H1 (cell line): Measurements from ENCODE around the gene EVX2. TPM values are rescaled to one million over a fixed set of nuclear protein-coding genes. Genes with fewer than 3 reads are reported as not detected.

Experiments used
- CTCF ChIA-PET: fragments of 300-600 bp; sonication (Branson Sonifier 250); formaldehyde crosslinking; loops from one replicate; lab custom pipeline; 2021; ENCODE audit not compliant: partially characterized antibody; lab: Charles Lee
- POLR2A ChIA-PET: fragments of 300-600 bp; sonication (Branson Sonifier 250); formaldehyde crosslinking; loops from one replicate; lab custom pipeline; 2021; ENCODE audit warnings: inconsistent platforms; ENCODE audit not compliant: partially characterized antibody; lab: Charles Lee
- DNase-seq, 2 experiments: peaks; one replicate each; pipeline versions ENCODE4 v3.0.0 to v3.0.0-alpha.2; 2010 to 2022; ENCODE audit warnings: low spot score in 2 of 2, low read depth in 1 of 2, mixed read lengths in 1 of 2
- FAIRE-seq: peaks from 2 replicates; lab custom pipeline; 2011; peaks lifted over from hg19 to GRCh38; lab: Jason Lieb, UNC
- H2AFZ ChIP-seq: 2 replicates; pipeline ENCODE4 v1.8.1; 2012; ENCODE audit warnings: low read length, inconsistent platforms
- H2AK5ac ChIP-seq: 2 replicates; pipeline ENCODE4 v1.6.1; 2013; ENCODE audit warnings: low read depth, low read length
- H2BK120ac ChIP-seq: replicated peaks from 2 replicates; pipeline ENCODE3; 2013; ENCODE audit warnings: low read depth, low read length, inconsistent platforms
- H2BK12ac ChIP-seq: 2 replicates; pipeline ENCODE4 v1.6.1; 2013; ENCODE audit warnings: low read depth, low read length
- H2BK15ac ChIP-seq: 2 replicates; pipeline ENCODE4 v1.6.1; 2013; ENCODE audit warnings: low read length
- H2BK20ac ChIP-seq: 2 replicates; pipeline ENCODE4 v1.6.1; 2013; ENCODE audit warnings: low read length
- H2BK5ac ChIP-seq: 2 replicates; pipeline ENCODE4 v1.6.1; 2013; ENCODE audit warnings: low read depth, low read length
- H3K14ac ChIP-seq: 2 replicates; pipeline ENCODE4 v1.6.1; 2013; ENCODE audit warnings: inconsistent platforms; ENCODE audit not compliant: insufficient read length
- H3K18ac ChIP-seq: 2 replicates; pipeline ENCODE4 v1.6.1; 2013; ENCODE audit warnings: low read length; ENCODE audit errors: extremely low read depth
- H3K23ac ChIP-seq: 2 replicates; pipeline ENCODE4 v1.6.1; 2013; ENCODE audit warnings: inconsistent platforms; ENCODE audit not compliant: insufficient read length
- H3K23me2 ChIP-seq: 2 replicates; pipeline ENCODE4 v1.6.1; 2013; ENCODE audit warnings: low read depth, low read length
- H3K27ac ChIP-seq: 2 replicates; pipeline ENCODE4 v1.6.1; 2011; ENCODE audit warnings: low read depth, low read length, inconsistent platforms
- H3K27me3 ChIP-seq, 4 experiments: replicated peaks in 1 of 4; 1 replicate in 1 of 4; 2 replicates in 3 of 4; pipeline versions ENCODE4 v1.6.1 to v1.8.1; 2011 to 2013; ENCODE audit warnings: low read length in 3 of 4, mild to moderate bottlenecking in 3 of 4, inconsistent platforms in 2 of 4, mixed read lengths in 2 of 4, moderate library complexity in 1 of 4; ENCODE audit not compliant: control insufficient read depth in 3 of 4, insufficient read depth in 3 of 4; ENCODE audit errors: extremely low read depth in 1 of 4
- H3K36me3 ChIP-seq, 4 experiments: 2 replicates each; pipeline versions ENCODE4 v1.6.1 to v1.8.1; 2011 to 2013; ENCODE audit warnings: mild to moderate bottlenecking in 4 of 4, low read length in 3 of 4, moderate library complexity in 2 of 4, control low read depth in 1 of 4, inconsistent platforms in 1 of 4; ENCODE audit not compliant: insufficient read depth in 4 of 4, control insufficient read depth in 2 of 4
- H3K4ac ChIP-seq: replicated peaks from 2 replicates; pipeline ENCODE3; 2013; ENCODE audit warnings: low read length, low read depth, mixed read lengths, inconsistent platforms; ENCODE audit not compliant: insufficient read length
- H3K4me1 ChIP-seq, 4 experiments: replicated peaks in 1 of 4; 1 replicate in 1 of 4; 2 replicates in 3 of 4; pipeline versions ENCODE4 v1.6.1 to v1.8.1; 2011 to 2013; ENCODE audit warnings: low read length in 3 of 4, inconsistent platforms in 2 of 4, mixed read lengths in 1 of 4; ENCODE audit not compliant: insufficient read depth in 4 of 4, control insufficient read depth in 3 of 4
- H3K4me2 ChIP-seq, 2 experiments: 2 replicates each; pipeline versions ENCODE4 v1.6.1 to v1.8.1; 2011 to 2013; ENCODE audit warnings: low read depth in 2 of 2, low read length in 2 of 2, control low read depth in 1 of 2, inconsistent platforms in 1 of 2, mild to moderate bottlenecking in 1 of 2; ENCODE audit not compliant: insufficient read depth in 1 of 2
- H3K4me3 ChIP-seq, 4 experiments: fragments of 200-600, 300-600 bp in 1 of 4; sonication (generic), shearing (Covaris generic), sonication (Bioruptor Twin) in 1 of 4; 2 replicates each; pipeline versions ENCODE4 v1.5.1 to v1.8.1; 2011 to 2016; ENCODE audit warnings: low read length in 4 of 4, low read depth in 3 of 4, control low read depth in 2 of 4, inconsistent platforms in 2 of 4, mild to moderate bottlenecking in 2 of 4, mixed read lengths in 1 of 4, moderate library complexity in 1 of 4; ENCODE audit not compliant: insufficient read depth in 2 of 4; ENCODE audit errors: extremely low read depth in 1 of 4
- H3K56ac ChIP-seq: replicated peaks from 2 replicates; pipeline ENCODE3; 2013; ENCODE audit warnings: low read depth, mild to moderate bottlenecking, mixed read lengths, low read length, inconsistent platforms; ENCODE audit not compliant: insufficient read length
- H3K79me1 ChIP-seq: 2 replicates; pipeline ENCODE4 v1.6.1; 2013; ENCODE audit warnings: low read depth, low read length, control low read depth
- H3K79me2 ChIP-seq, 2 experiments: 2 replicates each; pipeline versions ENCODE4 v1.6.1 to v1.8.1; 2012 to 2013; ENCODE audit warnings: low read length in 2 of 2, mild to moderate bottlenecking in 2 of 2, inconsistent platforms in 1 of 2; ENCODE audit not compliant: insufficient read depth in 2 of 2, control insufficient read depth in 1 of 2
- H3K9ac ChIP-seq, 4 experiments: replicated peaks in 1 of 4; 1 replicate in 1 of 4; 2 replicates in 3 of 4; pipeline versions ENCODE4 v1.6.1 to v1.8.1; 2011 to 2013; ENCODE audit warnings: low read depth in 3 of 4, low read length in 3 of 4, control low read depth in 2 of 4, mild to moderate bottlenecking in 2 of 4, moderate library complexity in 2 of 4, inconsistent platforms in 1 of 4; ENCODE audit errors: extremely low read depth in 1 of 4
- H3K9me3 ChIP-seq, 2 experiments: 2 replicates each; pipeline versions ENCODE4 v1.6.1 to v1.8.1; 2012 to 2013; ENCODE audit warnings: mild to moderate bottlenecking in 2 of 2, moderate library complexity in 2 of 2, control low read depth in 1 of 2, inconsistent platforms in 1 of 2, low read depth in 1 of 2, low read length in 1 of 2, mixed read lengths in 1 of 2; ENCODE audit not compliant: insufficient read depth in 2 of 2
- H4K20me1 ChIP-seq, 2 experiments: replicated peaks in 1 of 2; 2 replicates each; pipeline versions ENCODE3 to v1.8.1; 2011 to 2013; ENCODE audit warnings: inconsistent platforms in 2 of 2, low read length in 2 of 2, mild to moderate bottlenecking in 1 of 2; ENCODE audit not compliant: insufficient read depth in 2 of 2, control insufficient read depth in 1 of 2
- H4K5ac ChIP-seq: 2 replicates; pipeline ENCODE4 v1.6.1; 2013; ENCODE audit warnings: low read length, low read depth, mixed read lengths, inconsistent platforms; ENCODE audit not compliant: insufficient read length
- H4K8ac ChIP-seq: 2 replicates; pipeline ENCODE4 v1.8.0; 2013; ENCODE audit warnings: mild to moderate bottlenecking, moderate library complexity, low read length, inconsistent platforms; ENCODE audit not compliant: insufficient read depth; ENCODE audit errors: extremely low read depth
- H4K91ac ChIP-seq: replicated peaks from 2 replicates; pipeline ENCODE3; 2013; ENCODE audit warnings: low read length, mixed read lengths, inconsistent platforms; ENCODE audit not compliant: insufficient read length
- BRCA1 ChIP-seq: IDR thresholded peaks from 2 replicates; pipeline ENCODE4 v1.6.1; 2012; ENCODE audit warnings: low read depth, low read length, improper control_type of control experiment
- CBX8 ChIP-seq: fragments of 300-800, 300-1000 bp; sonication (generic); IDR thresholded peaks from 2 replicates; pipeline ENCODE4 v1.7.1; 2016; ENCODE audit warnings: low read depth, low read length, borderline replicate concordance
- CTBP2 ChIP-seq: IDR thresholded peaks from 2 replicates; pipeline ENCODE4 v1.7.0; 2011; ENCODE audit warnings: borderline replicate concordance, mild to moderate bottlenecking, moderate library complexity, mixed read lengths, low read length; ENCODE audit not compliant: insufficient read depth, insufficient read length
- EZH2 ChIP-seq: fragments of 200-600 bp; sonication (generic); IDR thresholded peaks from 2 replicates; pipeline ENCODE4 v1.7.1; 2012; ENCODE audit warnings: low read depth, mild to moderate bottlenecking, moderate library complexity, low read length, inconsistent platforms; ENCODE audit not compliant: severe bottlenecking
- JUN ChIP-seq: IDR thresholded peaks from 2 replicates; pipeline ENCODE4 v1.6.1; 2011; ENCODE audit warnings: low read depth, mild to moderate bottlenecking, improper control_type of control experiment, low read length
- SIRT6 ChIP-seq: IDR thresholded peaks from one replicate; pipeline ENCODE4 v1.7.1; 2012; ENCODE audit warnings: low read length, inconsistent platforms
- SUZ12 ChIP-seq: fragments of 200-600 bp; sonication (generic); IDR thresholded peaks from 2 replicates; pipeline ENCODE4 v1.6.1; 2012; ENCODE audit warnings: mild to moderate bottlenecking, inconsistent platforms, low read length, moderate library complexity, mixed read lengths
- YY1 ChIP-seq: IDR thresholded peaks from 2 replicates; pipeline ENCODE4 v1.6.1; 2011; ENCODE audit warnings: low read depth, mild to moderate bottlenecking, low read length
- WGBS, 2 experiments: shearing (Covaris generic) in 1 of 2; methylation state at CpG; one replicate each; pipeline versions ENCODE4 v1.1.6 to v1.1.7; 2013 to 2015; ENCODE audit warnings: low lambda C conversion rate in 2 of 2, mixed read lengths in 2 of 2, inconsistent platforms in 1 of 2, low coverage in 1 of 2, missing lambda C conversion rate in 1 of 2; ENCODE audit not compliant: insufficient replicate concordance in 2 of 2, insufficient coverage in 1 of 2, insufficient read length in 1 of 2; ENCODE audit errors: extremely low coverage in 1 of 2, missing lambda C conversion rate in 1 of 2; 5-methylcytosine and 5-hydroxymethylcytosine counted together
- polyA plus RNA-seq, 7 experiments: library from polyadenylated mRNA; depleted of rRNA in 3 of 7; stranded (reverse) in 5 of 7; unstranded in 2 of 7; fragments of >200 nt in 5 of 7; fragments of 200-250 nt in 2 of 7; gene quantifications; 1 replicate in 5 of 7; 2 replicates in 1 of 7; 4 replicates in 1 of 7; pipeline versions ENCODE4 v1.2.1 to v1.2.3, GENCODE V29; 2011 to 2013; ENCODE audit warnings: missing spikeins in 2 of 7, mixed read lengths in 2 of 7
- total RNA-seq: library from RNA; stranded (reverse); fragmentation: NEBNext Ultra II Directional; extraction: Animal tissue kit (Norgen Biotek cat#: 25700); gene quantifications from 2 replicates; pipeline ENCODE4 v1.2.1, GENCODE V29; 2021

EVX2 gene
- total and polyA plus RNA-seq, 2 of the 8 experiments (the other 6 are each of a cell fraction or from before 2014, with no cell fraction given) = not detected

DNA sequence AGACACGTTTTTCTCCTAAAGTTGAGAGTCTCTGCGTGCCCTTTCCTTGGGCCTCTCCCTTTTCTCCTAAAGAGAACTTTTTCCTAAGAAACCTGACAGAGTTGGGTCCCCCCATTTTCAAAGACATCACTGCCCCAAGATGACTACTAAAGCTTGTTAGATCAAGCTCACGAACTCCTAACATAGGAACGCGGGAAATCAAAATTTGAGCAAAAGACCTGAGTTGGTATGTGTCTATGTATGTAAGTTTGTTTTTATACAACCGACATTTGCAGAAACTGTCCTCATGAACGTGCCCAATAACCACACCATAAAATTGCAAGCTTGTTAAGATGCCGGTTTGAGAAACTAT, 10.1 kb upstream of the EVX2 start:
- no peak overlapping the region for H4K5ac ChIP-seq
- H3K4me2 ChIP-seq = peak overlapping the region in 1 of 2 experiments; percentile 66; a peak in 1 of 4 replicates

More for the DNA sequence above, 10.1 kb upstream of the EVX2 start:
- Histone ChIP-seq H4K91ac (no peak overlapping the region), H4K8ac (no peak overlapping the region), H2BK5ac (no peak overlapping the region), H3K27me3 (peaks cover 79 to 98% (median 91%) of the 10 kb centered on the region in 4 experiments), H3K18ac (no peak overlapping the region), H3K23ac (no peak overlapping the region), H3K4me1 (peaks cover 0 to 25% (median 15%) of the 10 kb centered on the region in 4 experiments; a peak in 6 of 7 replicates)
- CTCF ChIA-PET = interaction anchor here (0.5 to 6.5 kb wide), 9 partner anchors 11 to 843 kb away, joined by 3 to 130 read pairs (median 5); partner anchors contain the start of genes EVX2 and HOXD9
- peak; percentile 83 for TF ChIP-seq EZH2
- no peak for TF ChIP-seq BRCA1
- TF ChIP-seq CTBP2 = no peak
- no peak for TF ChIP-seq SIRT6
- no peak for TF ChIP-seq YY1
- TF ChIP-seq JUN = no peak
- TF ChIP-seq CBX8 = 0 out of 2 replicates have a peak, but pooled peaks have one; percentile 1
- peak; percentile 86; the same call in 1 of the 2 replicates for TF ChIP-seq SUZ12
- TF ChIP-seq, all 59 proteins: peak for 3
- H3K79me1 ChIP-seq = no peaks in the 10 kb centered on the region
- H3K79me2 ChIP-seq = no peaks in the 10 kb centered on the region
- H3K14ac ChIP-seq = no peak overlapping the region
- H3K4ac ChIP-seq = no peak overlapping the region
- H3K23me2 ChIP-seq = peaks cover 6% of the 10 kb centered on the region
- no peak overlapping the region for H2BK20ac ChIP-seq
- H3K36me3 ChIP-seq = peaks cover 0 to 5% (median 0%) of the 10 kb centered on the region in 4 experiments; a peak in 1 of 8 replicates
- no peak overlapping the region for H2BK12ac ChIP-seq
- no peaks in the 10 kb centered on the region; a peak in 1 of 4 replicates for H3K9me3 ChIP-seq
- H3K4me3 ChIP-seq = no peak overlapping the region
- no peak for DNase-seq
- H3K9ac ChIP-seq = no peak overlapping the region
- no peak overlapping the region for H3K56ac ChIP-seq
- no peak overlapping the region; the same call in 1 of the 2 replicates for H2AK5ac ChIP-seq
- peaks cover 21 to 38% of the 10 kb centered on the region in 2 experiments for H4K20me1 ChIP-seq
- H2BK120ac ChIP-seq = no peak overlapping the region
- POLR2A ChIA-PET = interaction anchor here (0.7 to 2.1 kb wide), 4 partner anchors 11 to 456 kb away, joined by 3 to 7 read pairs (median 5); no protein-coding TSS in a partner anchor
- H2BK15ac ChIP-seq = no peak overlapping the region
- 21% methylated on average over 8 of the region's 8 CpGs; no CpG with 5 or more reads in 1 of the 2 experiments for whole genome bisulfite sequencing, 2 experiments
- no peak for FAIRE-seq
- no peak overlapping the region for H3K27ac ChIP-seq
- no peak overlapping the region for H2AFZ ChIP-seq
